Chondrocyte (in vitro differentiated cells): ENCODE results near the gene DRGX. TPM values are rescaled to one million over a fixed set of nuclear protein-coding genes. Genes with fewer than 3 reads are reported as not detected.

Experiments used
- DNase-seq: peaks from one replicate; pipeline ENCODE4 v3.0.0; 2021; ENCODE audit warnings: mixed read lengths, low spot score
- H3K27ac Mint-ChIP-seq: one replicate; pipeline ENCODE4 v1.8.0; 2021; ENCODE audit warnings: mild to moderate bottlenecking, moderate library complexity, mixed read lengths; ENCODE audit not compliant: unreplicated experiment
- H3K27me3 Mint-ChIP-seq: 2 replicates; pipeline ENCODE4 v1.8.0; 2021; ENCODE audit warnings: low read depth, mixed read lengths
- H3K36me3 Mint-ChIP-seq: 2 replicates; pipeline ENCODE4 v1.8.0; 2021; ENCODE audit warnings: low read depth, mixed read lengths
- H3K4me1 Mint-ChIP-seq: 2 replicates; pipeline ENCODE4 v1.8.0; 2021; ENCODE audit warnings: low read depth, mild to moderate bottlenecking, mixed read lengths
- H3K4me3 Mint-ChIP-seq: one replicate; pipeline ENCODE4 v1.8.0; 2021; ENCODE audit warnings: mild to moderate bottlenecking, moderate library complexity, mixed read lengths; ENCODE audit not compliant: unreplicated experiment
- H3K9me3 Mint-ChIP-seq: 2 replicates; pipeline ENCODE4 v1.8.0; 2021; ENCODE audit warnings: low read depth, mixed read lengths
- CTCF ChIP-seq: fragments of 200-600 bp; sonication (generic); IDR thresholded peaks from 2 replicates; pipeline ENCODE4 v1.5.0; 2021; ENCODE audit warnings: antibody characterized with exemption, mild to moderate bottlenecking, moderate library complexity
- total RNA-seq: library from RNA; stranded (reverse); gene quantifications from 3 replicates; pipeline ENCODE4 v1.2.1, GENCODE V29; 2021

Gene DRGX
- total RNA-seq, 1 donor from 2014 or later: not detected

- no peaks in the 10 kb centered on the region for H3K9me3 Mint-ChIP-seq
- H3K4me1 Mint-ChIP-seq: no peaks in the 10 kb centered on the region
- TF ChIP-seq CTCF: peak; percentile 92
- H3K27me3 Mint-ChIP-seq: peaks cover 69% of the 10 kb centered on the region
- DNase-seq: no peak
- H3K4me3 Mint-ChIP-seq: no peak overlapping the region
- no peak overlapping the region for H3K27ac Mint-ChIP-seq
- no peaks in the 10 kb centered on the region for H3K36me3 Mint-ChIP-seq
Observed at GRCh38 chr10:49407552-49408137, 11.8 kb upstream of the DRGX start.

GRCh38 chr10:49407151-49407550, 11.3 kb upstream of the DRGX start:
- peaks cover 69% of the 10 kb centered on the region for H3K27me3 Mint-ChIP-seq
- DNase-seq: no peak
- no peak for TF ChIP-seq CTCF
- no peak overlapping the region for H3K4me3 Mint-ChIP-seq
- no peak overlapping the region for H3K27ac Mint-ChIP-seq
- H3K4me1 Mint-ChIP-seq: no peaks in the 10 kb centered on the region
- no peaks in the 10 kb centered on the region for H3K9me3 Mint-ChIP-seq
- no peaks in the 10 kb centered on the region for H3K36me3 Mint-ChIP-seq

GRCh38 chr10:49404321-49404878, 8.5 kb upstream of the DRGX start:
- no peaks in the 10 kb centered on the region for H3K36me3 Mint-ChIP-seq
- no peaks in the 10 kb centered on the region for H3K4me1 Mint-ChIP-seq
- no peak overlapping the region for H3K4me3 Mint-ChIP-seq
- no peaks in the 10 kb centered on the region for H3K9me3 Mint-ChIP-seq
- H3K27ac Mint-ChIP-seq: no peak overlapping the region
- TF ChIP-seq CTCF: no peak
- H3K27me3 Mint-ChIP-seq: peaks cover 64% of the 10 kb centered on the region
- DNase-seq: no peak

GRCh38 chr10:49403363-49403762, 7.5 kb upstream of the DRGX start:
- Mint-ChIP-seq H3K27me3 (peaks cover 69% of the 10 kb centered on the region), H3K27ac (no peak overlapping the region), H3K4me1 (peaks cover 5% of the 10 kb centered on the region), H3K9me3 (no peaks in the 10 kb centered on the region), H3K36me3 (no peaks in the 10 kb centered on the region), H3K4me3 (no peak overlapping the region)
- TF ChIP-seq CTCF: no peak
- DNase-seq: no peak

- Mint-ChIP-seq H3K4me1 (peaks cover 19% of the 10 kb centered on the region), H3K27me3 (peaks cover 81% of the 10 kb centered on the region), H3K36me3 (no peaks in the 10 kb centered on the region), H3K27ac (no peak overlapping the region), H3K9me3 (no peaks in the 10 kb centered on the region), H3K4me3 (no peak overlapping the region)
- no peak for TF ChIP-seq CTCF
- DNase-seq: no peak
Observed at GRCh38 chr10:49400365-49400764, 4.5 kb upstream of the DRGX start.
